K562 (cell line): Measurements from ENCODE around the gene ZSWIM9. TPM values are rescaled to one million over a fixed set of nuclear protein-coding genes. Genes with fewer than 3 reads are reported as not detected.

Experiments used
- BRCA1 ChIP-seq, 2 experiments: fragments of 450-650 bp in 1 of 2; sonication (generic) in 1 of 2; formaldehyde crosslinking in 1 of 2; IDR thresholded peaks; 2 replicates each; pipeline versions ENCODE4 v1.5.0 to v1.6.1; 2017 to 2020; ENCODE audit warnings: mild to moderate bottlenecking in 1 of 2, missing genetic modification reagents in 1 of 2
- CBFB ChIP-seq: sonication (generic); formaldehyde crosslinking; IDR thresholded peaks from 2 replicates; pipeline ENCODE4 v1.4.0; 2020; ENCODE audit warnings: mild to moderate bottlenecking, missing genetic modification reagents
- DPF2 ChIP-seq: fragments of 450-650 bp; IDR thresholded peaks from 2 replicates; pipeline ENCODE4 v1.6.1; 2016
- ETV1 ChIP-seq: fragments of 450-650 bp; conservative IDR thresholded peaks from 2 replicates; pipeline ENCODE4 v1.6.1; 2016; ENCODE audit warnings: missing genetic modification characterization, control low read depth, low read depth, missing compliant biosample characterization
- FOXA3 ChIP-seq, 2 experiments: fragments of 450-650 bp in 1 of 2; sonication (generic) in 1 of 2; formaldehyde crosslinking; IDR thresholded peaks in 1 of 2; conservative IDR thresholded peaks in 1 of 2; 2 replicates each; pipeline versions ENCODE4 v1.4.0 to v1.8.0; 2020 to 2022; ENCODE audit warnings: mild to moderate bottlenecking in 2 of 2, missing genetic modification reagents in 1 of 2
- HEY1 ChIP-seq: fragments of 250-450 bp; sonication (Bioruptor Pico); IDR thresholded peaks from 2 replicates; pipeline ENCODE4 v1.5.0; 2020; ENCODE audit warnings: mild to moderate bottlenecking, moderate library complexity, borderline replicate concordance
- HNRNPK ChIP-seq: fragments of 200-400 bp; formaldehyde crosslinking; IDR thresholded peaks from one replicate; pipeline ENCODE4 v1.6.1; 2018; ENCODE audit warnings: mild to moderate bottlenecking, low read depth, low read length; ENCODE audit not compliant: poor library complexity, severe bottlenecking
- HOXB6 ChIP-seq: fragments of 250-450 bp; sonication (Bioruptor Pico); IDR thresholded peaks from 2 replicates; pipeline ENCODE4 v1.5.1; 2022; ENCODE audit warnings: mild to moderate bottlenecking, borderline replicate concordance
- KDM1A ChIP-seq, 2 experiments: fragments of 450-650 bp; IDR thresholded peaks; 2 replicates each; pipeline ENCODE4 v1.6.1; 2016; ENCODE audit warnings: mild to moderate bottlenecking in 2 of 2
- MEF2A ChIP-seq: IDR thresholded peaks from 2 replicates; pipeline ENCODE4 v1.6.1; 2011; ENCODE audit warnings: low read depth, mild to moderate bottlenecking, low read length, moderate library complexity; ENCODE audit not compliant: control insufficient read depth
- MEIS2 ChIP-seq: fragments of 450-650 bp; IDR thresholded peaks from 2 replicates; pipeline ENCODE4 v1.6.1; 2014; ENCODE audit warnings: mild to moderate bottlenecking; ENCODE audit not compliant: partially characterized antibody
- RBM14 ChIP-seq: fragments of 200-400 bp; formaldehyde crosslinking; IDR thresholded peaks from 2 replicates; pipeline ENCODE4 v1.6.1; 2018; ENCODE audit warnings: low read depth, mild to moderate bottlenecking, low read length, moderate library complexity, borderline replicate concordance; ENCODE audit not compliant: insufficient read depth
- SRSF1 ChIP-seq: fragments of 200-400 bp; formaldehyde crosslinking; IDR thresholded peaks from 2 replicates; pipeline ENCODE4 v1.6.1; 2017; ENCODE audit warnings: mild to moderate bottlenecking, low read depth, low read length, moderate library complexity
- SUPT5H ChIP-seq: fragments of 450-650 bp; IDR thresholded peaks from 2 replicates; pipeline ENCODE4 v1.6.1; 2016
- TCF7 ChIP-seq: sonication (generic); IDR thresholded peaks from 2 replicates; pipeline ENCODE4 v1.6.1; 2016; ENCODE audit warnings: antibody characterized with exemption, borderline replicate concordance
- TRIM24 ChIP-seq, 2 experiments: fragments of 450-650 bp; IDR thresholded peaks; 2 replicates each; pipeline ENCODE4 v1.6.1; 2016
- ZNF134 ChIP-seq: fragments of 250-450 bp; sonication (Bioruptor Pico); conservative IDR thresholded peaks from 2 replicates; pipeline ENCODE4 v1.4.0; 2020
- ZNF197 ChIP-seq: fragments of 200-800 bp; sonication (Bioruptor generic); IDR thresholded peaks from 2 replicates; pipeline ENCODE4 v1.6.1; 2016; ENCODE audit warnings: low read depth, missing genetic modification characterization, missing compliant biosample characterization
- ZNF224 ChIP-seq: sonication (generic); formaldehyde crosslinking; IDR thresholded peaks from 2 replicates; pipeline ENCODE4 v1.8.0; 2022; ENCODE audit warnings: mild to moderate bottlenecking, missing genetic modification reagents
- ZNF24 ChIP-seq: fragments of 450-650 bp; IDR thresholded peaks from 2 replicates; pipeline ENCODE4 v1.6.1; 2016
- ZNF586 ChIP-seq: fragments of 450-650 bp; formaldehyde crosslinking; conservative IDR thresholded peaks from 2 replicates; pipeline ENCODE4 v1.4.0; 2020; ENCODE audit warnings: mild to moderate bottlenecking, moderate library complexity
- ZNF75A ChIP-seq: fragments of 450-650 bp; formaldehyde crosslinking; IDR thresholded peaks from 2 replicates; pipeline ENCODE4 v1.4.0; 2020; ENCODE audit warnings: mild to moderate bottlenecking
- polyA plus RNA-seq, 8 experiments: library from polyadenylated mRNA; depleted of rRNA in 4 of 8; stranded (reverse) in 5 of 8; unstranded in 3 of 8; fragments of >200 nt; fragmentation: Nextera tagmentation in 2 of 8; fragmentation: Illumina TruSeq in 1 of 8; extraction: Ambion mirVana in 2 of 8; extraction: Trizol in 1 of 8; gene quantifications; 2 replicates each; pipeline versions ENCODE4 v1.2.1 to v1.2.3, GENCODE V29; 2011 to 2014; ENCODE audit warnings: inconsistent platforms in 1 of 8, missing spikeins in 1 of 8
- total RNA-seq, 7 experiments: library from RNA; depleted of rRNA in 6 of 7; stranded (reverse); fragments of >200 nt in 6 of 7; fragmentation: Illumina TruSeq in 2 of 7; extraction: Trizol in 2 of 7; gene quantifications; 2 replicates each; pipeline versions ENCODE4 v1.2.1 to v1.2.3, GENCODE V29; 2011 to 2021; ENCODE audit warnings: low replicate concordance in 1 of 7
- TF ChIP-seq, protein P1 (sequence below): fragments of 450-650 bp; IDR thresholded peaks from 2 replicates; pipeline ENCODE4 v1.7.1; 2018; ENCODE audit warnings: mild to moderate bottlenecking, low read depth; ENCODE audit not compliant: partially characterized antibody
- TF ChIP-seq, protein P2 (sequence below): fragments of 450-650 bp; IDR thresholded peaks from 2 replicates; pipeline ENCODE4 v1.6.1; 2016; ENCODE audit warnings: borderline replicate concordance
- TF ChIP-seq, protein P3 (sequence below): fragments of 250-450 bp; sonication (Bioruptor Pico); IDR thresholded peaks from 2 replicates; pipeline ENCODE4 v1.6.1; 2021; ENCODE audit warnings: mild to moderate bottlenecking

The ZSWIM9 gene
- total and polyA plus RNA-seq, 9 of the 15 experiments (the other 6 are each of a cell fraction or from before 2014, with no cell fraction given) = 0.04 to 1.4 (median 0.34) TPM; not detected in 1

DNA sequence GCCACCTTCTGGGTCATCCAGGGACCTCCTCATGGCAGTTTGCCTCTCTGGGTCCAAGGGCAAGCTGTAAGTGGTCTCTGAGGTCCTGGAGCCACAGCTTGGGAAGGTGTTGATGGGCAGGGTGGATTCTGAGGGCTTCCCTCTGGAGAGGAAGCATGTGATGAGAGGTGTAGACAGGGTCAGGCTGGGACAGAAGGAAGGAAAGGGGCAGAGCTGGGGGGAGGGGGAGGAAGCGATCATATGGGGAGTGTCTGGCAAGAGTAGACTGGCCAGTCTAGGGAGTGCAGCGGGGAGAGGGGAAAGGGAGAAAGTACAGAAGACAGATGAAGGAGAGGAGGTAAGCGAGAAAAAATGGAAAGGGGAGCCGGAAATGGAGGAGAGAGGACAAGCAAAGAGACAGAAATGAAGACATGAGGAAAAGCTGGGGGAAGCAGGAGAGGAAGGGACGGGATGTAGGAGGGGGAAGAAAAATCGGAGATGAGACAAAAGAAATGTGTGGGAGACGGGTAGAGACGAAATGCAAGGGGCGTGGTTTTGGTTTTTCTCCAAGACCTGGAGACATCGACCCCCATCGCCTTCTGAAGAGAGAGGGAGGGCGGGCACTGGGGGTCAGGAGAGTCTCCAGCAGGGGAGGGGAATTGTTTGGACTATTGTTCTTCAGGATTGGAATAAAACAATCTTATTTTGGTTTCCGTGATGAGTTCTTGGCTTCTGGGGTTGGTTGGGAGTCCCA lies 26.6 kb downstream of the ZSWIM9 start (continued):
- TF ChIP-seq FOXA3 (CRISPR knock-in tag; conservative IDR thresholded peaks at IDR 0.05 in 1 of 2, IDR thresholded peaks at IDR 0.05 in 1 of 2) (no peak), ZNF24 (no peak), ZNF224 (no peak), BRCA1 (IDR thresholded peaks at IDR 0.05) (no peak), BRCA1 (CRISPR knock-in tag; IDR thresholded peaks at IDR 0.05) (no peak), ETV1 (tag) (peak; percentile 24; the same call in 1 of the 2 replicates), TRIM24 (IDR thresholded peaks at IDR 0.05) (0 out of 4 replicates have a peak, but pooled peaks of 1 of the 2 experiments have one; percentile 40), CBFB (no peak), TCF7 (no peak), MEF2A (no peak), SRSF1 (no peak), ZNF197 (no peak), KDM1A (IDR thresholded peaks at IDR 0.05) (peak in 1 of 2 experiments; percentile 75; a peak in 2 of 4 replicates), HEY1 (CRISPR knock-in tag) (no peak), ZNF75A (CRISPR knock-in tag) (no peak), RBM14 (no peak), DPF2 (peak; percentile 37; the same call in 1 of the 2 replicates), HOXB6 (CRISPR knock-in tag) (no peak), HNRNPK (no peak), SUPT5H (peak; percentile 38; the same call in 1 of the 2 replicates), ZNF134 (CRISPR knock-in tag) (no peak), ZNF586 (CRISPR knock-in tag) (no peak), MEIS2 (peak; percentile 17)
- TF ChIP-seq, protein P1, sequence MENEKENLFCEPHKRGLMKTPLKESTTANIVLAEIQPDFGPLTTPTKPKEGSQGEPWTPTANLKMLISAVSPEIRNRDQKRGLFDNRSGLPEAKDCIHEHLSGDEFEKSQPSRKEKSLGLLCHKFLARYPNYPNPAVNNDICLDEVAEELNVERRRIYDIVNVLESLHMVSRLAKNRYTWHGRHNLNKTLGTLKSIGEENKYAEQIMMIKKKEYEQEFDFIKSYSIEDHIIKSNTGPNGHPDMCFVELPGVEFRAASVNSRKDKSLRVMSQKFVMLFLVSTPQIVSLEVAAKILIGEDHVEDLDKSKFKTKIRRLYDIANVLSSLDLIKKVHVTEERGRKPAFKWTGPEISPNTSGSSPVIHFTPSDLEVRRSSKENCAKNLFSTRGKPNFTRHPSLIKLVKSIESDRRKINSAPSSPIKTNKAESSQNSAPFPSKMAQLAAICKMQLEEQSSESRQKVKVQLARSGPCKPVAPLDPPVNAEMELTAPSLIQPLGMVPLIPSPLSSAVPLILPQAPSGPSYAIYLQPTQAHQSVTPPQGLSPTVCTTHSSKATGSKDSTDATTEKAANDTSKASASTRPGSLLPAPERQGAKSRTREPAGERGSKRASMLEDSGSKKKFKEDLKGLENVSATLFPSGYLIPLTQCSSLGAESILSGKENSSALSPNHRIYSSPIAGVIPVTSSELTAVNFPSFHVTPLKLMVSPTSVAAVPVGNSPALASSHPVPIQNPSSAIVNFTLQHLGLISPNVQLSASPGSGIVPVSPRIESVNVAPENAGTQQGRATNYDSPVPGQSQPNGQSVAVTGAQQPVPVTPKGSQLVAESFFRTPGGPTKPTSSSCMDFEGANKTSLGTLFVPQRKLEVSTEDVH = no peak
- TF ChIP-seq, protein P2, sequence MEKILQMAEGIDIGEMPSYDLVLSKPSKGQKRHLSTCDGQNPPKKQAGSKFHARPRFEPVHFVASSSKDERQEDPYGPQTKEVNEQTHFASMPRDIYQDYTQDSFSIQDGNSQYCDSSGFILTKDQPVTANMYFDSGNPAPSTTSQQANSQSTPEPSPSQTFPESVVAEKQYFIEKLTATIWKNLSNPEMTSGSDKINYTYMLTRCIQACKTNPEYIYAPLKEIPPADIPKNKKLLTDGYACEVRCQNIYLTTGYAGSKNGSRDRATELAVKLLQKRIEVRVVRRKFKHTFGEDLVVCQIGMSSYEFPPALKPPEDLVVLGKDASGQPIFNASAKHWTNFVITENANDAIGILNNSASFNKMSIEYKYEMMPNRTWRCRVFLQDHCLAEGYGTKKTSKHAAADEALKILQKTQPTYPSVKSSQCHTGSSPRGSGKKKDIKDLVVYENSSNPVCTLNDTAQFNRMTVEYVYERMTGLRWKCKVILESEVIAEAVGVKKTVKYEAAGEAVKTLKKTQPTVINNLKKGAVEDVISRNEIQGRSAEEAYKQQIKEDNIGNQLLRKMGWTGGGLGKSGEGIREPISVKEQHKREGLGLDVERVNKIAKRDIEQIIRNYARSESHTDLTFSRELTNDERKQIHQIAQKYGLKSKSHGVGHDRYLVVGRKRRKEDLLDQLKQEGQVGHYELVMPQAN = no peak
- TF ChIP-seq, protein P3, sequence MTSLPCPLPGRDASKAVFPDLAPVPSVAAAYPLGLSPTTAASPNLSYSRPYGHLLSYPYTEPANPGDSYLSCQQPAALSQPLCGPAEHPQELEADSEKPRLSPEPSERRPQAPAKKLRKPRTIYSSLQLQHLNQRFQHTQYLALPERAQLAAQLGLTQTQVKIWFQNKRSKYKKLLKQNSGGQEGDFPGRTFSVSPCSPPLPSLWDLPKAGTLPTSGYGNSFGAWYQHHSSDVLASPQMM (CRISPR knock-in tag) = no peak
